GM19395 (cell line): ENCODE results near the gene DUS1L.

Experiments used
- ATAC-seq: cut with Tn5 transposase; IDR thresholded peaks from one replicate; pipeline ENCODE4 v1.9.1; 2021; ENCODE audit warnings: mild to moderate bottlenecking, moderate library complexity; ENCODE audit not compliant: unreplicated experiment

The DUS1L gene

DNA sequence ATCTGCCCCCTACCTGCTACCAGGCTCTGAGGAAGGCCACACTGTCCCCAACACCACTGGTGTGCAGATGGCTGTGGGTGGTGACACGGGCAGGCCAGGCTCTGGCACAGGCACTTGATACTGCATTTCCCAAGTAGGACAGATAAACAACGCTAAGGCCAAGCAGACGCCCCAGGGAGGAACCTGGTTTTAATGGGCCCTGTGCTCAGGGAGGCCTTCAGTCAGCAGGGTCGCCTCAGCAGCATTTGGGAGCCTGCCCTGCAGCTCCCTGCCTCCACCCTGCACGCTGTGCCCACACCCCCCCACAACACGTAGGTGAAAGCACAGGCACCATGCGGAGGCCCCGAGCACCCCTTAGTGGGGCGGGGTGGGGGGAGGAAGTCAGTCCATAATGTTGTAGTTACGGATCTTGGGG lies 35.7 kb upstream of the DUS1L start:
- no peak for ATAC-seq

DNA sequence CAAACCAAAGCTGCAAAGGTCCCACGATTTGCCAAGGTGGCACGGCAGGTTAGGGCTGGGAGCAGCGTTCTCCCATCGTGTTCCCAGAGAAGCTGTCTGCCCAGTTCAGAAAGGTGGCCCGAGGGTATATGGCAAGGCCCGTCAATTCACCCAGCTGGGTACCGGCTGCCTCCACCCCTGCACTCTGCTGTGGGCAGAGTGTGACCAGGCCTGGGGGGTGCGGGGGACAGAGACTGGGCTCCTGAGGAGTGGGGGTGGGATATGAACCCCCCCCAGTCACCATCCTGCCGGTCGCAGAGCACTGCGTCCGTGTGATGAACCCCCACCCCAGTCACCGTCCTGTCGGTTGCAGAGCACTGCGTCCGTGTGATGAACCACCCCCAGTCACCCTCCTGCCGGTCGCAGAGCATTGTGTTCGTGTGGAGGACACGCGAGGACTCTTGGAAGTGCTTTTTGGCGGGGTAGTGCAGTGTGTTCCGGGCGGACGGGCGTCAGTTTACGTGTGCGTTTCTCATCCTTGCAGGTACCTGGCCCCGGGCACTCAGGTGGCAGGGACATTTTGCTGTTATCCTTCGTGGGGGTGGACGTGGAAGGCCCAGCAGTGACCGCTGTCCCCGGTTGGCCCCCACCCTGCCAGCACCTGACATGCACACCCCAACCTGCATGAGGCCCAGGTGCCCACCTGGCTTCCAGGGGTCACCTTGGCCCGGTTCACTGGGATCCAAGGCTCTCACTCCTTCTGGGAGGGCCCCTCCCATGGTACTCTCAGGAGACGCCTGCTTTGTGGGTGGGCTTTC lies 35.1 kb upstream of the DUS1L start:
- no peak for ATAC-seq

DNA sequence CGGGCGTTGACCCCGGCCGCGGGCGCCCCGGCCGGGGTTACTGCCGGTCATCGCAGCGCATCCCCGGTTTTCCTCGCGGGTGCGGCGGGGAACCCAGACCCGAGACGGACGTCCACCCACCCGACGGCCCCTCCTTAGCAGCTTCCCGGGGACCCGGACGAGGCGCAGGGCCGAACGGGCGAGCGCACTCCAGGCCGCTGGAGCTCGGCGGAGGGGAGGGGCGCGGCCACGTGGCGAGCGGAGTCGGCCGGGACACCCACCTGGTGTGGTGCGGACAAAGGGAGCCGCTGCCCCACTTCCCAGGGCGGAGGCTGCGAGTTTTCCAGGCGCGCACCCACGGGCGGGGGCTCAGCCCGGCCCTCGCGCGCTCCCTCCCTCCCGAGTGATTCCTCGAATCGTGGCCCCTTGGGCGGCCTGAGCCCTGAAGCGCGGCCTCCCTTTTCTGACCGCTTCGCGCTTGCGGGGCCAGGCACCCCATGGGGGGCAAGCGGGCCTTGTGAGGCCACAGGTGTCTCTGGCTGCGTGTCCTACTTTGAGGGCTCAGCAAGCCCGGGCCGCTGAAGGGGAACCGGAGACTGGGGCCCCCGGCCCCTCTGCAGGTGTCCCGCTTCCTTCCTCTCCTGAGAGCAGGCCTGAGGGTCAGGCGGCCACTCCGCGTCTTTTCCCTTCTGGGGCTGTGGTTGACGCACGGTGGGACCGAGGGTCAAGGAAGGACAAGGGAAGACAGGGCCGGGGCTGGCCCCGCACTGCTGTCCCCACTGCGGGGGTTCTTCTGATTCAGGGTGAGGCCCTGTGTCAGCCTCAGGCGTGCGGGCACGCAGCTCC lies 33.5 kb upstream of the DUS1L start:
- ATAC-seq: peak; percentile 18

DNA sequence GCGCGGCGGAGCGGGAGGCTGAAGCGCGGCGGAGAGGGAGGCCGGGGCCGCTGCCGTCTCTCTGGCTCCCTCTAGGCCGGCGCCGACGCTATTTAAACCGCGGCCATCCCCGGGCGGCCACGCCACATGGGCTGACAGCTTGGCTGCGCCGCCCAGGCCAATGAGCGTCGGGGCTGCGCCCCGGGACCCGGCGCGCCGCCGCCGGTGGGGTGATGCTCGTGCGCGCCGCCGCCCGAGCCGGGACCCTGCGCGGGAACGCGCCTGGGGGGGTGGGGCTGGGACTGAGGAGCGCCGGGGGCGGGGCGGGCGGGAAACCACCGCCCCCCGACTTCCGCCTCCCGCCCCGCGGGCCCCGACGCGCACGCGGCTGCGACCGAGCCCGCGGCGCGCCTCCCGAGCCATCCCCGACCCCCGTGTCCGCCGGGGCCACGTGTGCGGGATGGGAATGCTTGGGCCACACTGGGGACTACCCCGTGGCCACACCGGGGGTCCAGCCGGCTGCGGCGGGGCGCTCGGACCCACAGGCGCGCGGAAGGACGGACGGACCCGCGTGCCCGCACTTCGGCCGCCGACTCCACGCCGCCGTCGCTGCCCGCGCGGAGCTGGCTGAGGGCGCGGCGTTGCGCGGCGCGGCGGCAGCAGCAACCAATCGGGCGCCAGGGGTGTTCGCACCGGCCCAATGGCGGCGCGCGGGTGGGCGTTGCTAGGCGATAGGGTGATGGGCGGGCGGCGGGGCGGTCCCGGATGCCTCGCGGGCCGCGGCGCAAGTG lies 32.8 kb upstream of the DUS1L start, which contains the start of gene FASN:
Gene FASN, minus strand, starts transcription at position 68 of the 770 bp plus-strand sequence. CDS start 1,791 bp downstream, outside the sequence.
- peak; percentile 69 for ATAC-seq

DNA sequence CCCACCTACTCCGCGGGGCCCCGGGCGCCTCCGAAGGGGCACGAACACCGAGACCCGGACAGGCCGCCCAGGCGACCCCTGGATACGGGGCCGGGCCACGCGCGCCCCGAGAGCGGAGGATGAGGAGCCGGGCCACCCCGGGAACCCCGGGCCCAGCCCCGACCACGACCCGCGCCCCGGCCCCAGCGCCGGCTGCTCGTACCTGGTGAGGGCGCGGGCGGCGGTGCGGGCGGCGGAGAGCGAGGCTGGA lies 32.2 kb upstream of the DUS1L start:
- ATAC-seq: no peak

DNA sequence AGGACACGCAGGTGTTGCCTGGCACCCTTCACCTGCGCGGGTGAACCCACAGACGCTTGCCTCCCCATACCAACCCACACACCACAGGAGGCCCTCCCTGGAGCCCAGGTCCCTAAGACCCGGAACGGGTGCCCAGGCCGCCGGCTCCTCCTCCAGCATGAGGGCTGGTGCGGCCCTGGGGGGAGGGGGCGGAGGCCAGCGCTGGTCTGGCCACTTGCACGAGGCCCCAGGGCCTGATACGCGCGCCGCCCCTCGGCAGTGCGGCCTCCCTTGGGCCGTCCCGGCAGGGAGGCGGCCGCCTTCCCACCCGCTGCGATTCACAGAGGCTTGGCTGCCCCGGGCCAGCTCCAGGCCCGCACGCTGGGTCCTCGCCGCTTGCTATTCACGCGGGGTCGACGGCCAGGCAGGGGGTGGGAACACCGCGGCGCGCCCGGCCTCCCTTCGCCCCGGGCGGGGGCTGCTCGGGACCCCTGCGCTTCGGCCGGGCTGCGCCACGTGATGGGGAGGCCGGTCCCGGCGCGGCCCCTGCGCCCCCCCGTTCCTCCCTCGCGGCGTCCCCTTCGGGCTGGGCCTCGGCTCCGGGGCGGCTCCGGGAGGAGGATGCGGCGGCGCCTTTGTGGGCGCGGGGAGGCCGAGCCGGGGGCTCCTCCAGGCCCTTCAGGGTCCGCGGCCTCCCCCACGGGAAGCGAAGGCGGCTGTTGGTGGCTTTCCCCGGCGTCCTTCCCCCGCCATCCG lies 31.7 kb upstream of the DUS1L start:
- no peak for ATAC-seq

DNA sequence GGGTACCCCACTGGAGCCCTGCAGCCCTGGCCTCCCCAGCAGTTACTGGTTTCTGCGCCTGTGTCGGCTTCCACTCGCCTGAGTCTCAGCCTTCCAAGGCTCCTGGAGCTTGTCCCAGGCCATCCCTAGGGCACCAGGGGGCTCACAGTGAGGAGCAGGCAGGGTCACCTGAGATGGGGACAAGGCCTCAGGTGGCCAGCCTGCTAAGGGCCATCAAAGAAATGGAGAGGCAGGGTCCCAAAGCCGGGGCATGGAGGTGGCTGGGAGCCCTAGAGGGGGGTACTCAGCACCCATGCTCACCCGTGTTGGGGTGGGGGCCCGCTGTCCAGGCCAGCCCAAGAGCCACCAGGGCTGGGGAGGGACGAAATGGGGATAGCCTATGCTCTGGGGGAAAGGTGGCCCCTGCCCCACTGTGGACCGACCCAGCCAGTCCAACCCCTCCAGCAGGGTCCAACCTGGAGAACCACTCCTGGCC lies 31.1 kb upstream of the DUS1L start:
- no peak for ATAC-seq

DNA sequence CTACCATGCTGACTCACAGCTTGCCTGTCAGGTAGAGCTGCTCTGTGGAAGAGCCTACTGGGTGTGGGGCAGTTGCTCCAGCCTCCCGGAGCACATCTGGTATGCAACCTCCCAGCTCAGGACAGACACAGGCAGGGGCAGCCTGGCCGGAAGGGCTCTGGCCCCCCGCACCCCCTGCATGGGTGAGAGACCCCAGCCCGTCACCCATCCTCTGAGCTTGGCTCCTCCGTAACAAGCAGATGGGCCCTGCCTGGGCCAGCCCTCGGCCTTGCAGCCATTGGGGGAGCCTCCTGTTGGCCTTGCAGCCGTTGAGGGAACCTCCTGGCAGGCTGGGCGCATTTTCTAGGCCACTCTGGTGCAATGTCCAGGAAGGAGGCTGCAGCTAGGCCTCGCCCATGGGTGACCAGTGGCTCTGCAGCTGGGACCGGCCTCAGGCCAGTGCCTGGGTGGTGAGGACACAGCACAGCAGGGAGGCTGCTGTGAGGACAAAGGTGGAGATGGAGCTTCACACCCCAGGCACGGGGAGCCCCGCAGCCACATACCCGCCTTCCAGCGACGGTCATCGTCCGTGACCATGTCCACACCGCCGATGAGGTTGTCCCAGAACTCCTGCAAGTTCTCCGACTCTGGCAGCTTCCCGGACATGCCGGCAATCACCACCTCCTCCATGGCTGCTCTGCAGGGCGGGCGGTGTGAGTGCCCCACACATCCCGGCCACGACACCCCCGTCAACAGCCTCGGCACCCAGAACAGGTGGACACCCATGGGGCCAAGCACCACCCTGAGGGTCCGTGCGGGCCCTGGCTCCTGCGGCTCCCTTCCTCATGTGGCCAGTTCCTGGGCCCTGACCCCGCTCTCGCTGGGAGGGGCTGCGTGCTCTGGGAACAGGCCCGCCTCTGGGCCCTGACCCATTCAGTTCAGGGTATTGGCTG lies 30.4 kb upstream of the DUS1L start:
- no peak for ATAC-seq

DNA sequence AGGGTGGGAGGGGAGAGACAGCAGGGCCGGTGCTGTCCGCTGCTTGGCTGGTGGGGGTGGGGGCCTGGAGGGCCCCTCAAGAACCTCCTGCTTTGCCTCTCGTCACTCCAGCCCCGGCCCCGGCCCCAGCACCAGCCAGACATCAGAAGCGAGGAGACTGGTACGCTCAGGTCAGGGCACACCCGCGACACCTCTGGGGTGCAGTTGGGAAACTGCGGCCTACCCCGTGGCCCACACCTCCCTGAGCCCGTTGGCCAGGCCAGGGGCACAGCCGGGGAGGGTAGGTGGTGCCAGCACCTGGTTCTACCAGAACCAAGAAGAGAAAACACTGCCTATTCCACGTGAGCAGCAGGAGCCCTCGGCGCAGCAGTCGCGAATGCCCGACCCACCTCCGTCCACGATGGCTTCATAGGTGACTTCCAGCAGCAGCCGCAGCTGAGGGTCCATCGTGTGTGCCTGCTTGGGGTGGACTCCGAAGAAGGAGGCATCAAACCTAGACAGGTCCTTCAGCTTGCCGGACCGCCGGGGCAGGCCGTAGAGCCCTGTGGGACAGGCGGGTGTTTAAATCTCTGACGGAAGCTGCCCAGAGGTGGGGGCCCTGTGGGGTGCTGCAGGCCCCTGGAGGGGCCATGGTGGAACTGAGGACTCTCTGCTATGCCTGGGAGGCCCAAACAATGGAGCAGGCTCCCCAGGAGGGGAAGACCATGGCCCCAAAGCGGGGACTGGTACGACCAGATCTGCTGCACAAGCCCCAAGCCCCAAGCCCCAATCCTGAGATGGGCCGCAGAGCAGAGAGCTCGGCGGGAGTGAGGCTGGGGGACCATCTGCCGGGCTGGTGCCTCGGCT lies 29.6 kb upstream of the DUS1L start:
- ATAC-seq: no peak

DNA sequence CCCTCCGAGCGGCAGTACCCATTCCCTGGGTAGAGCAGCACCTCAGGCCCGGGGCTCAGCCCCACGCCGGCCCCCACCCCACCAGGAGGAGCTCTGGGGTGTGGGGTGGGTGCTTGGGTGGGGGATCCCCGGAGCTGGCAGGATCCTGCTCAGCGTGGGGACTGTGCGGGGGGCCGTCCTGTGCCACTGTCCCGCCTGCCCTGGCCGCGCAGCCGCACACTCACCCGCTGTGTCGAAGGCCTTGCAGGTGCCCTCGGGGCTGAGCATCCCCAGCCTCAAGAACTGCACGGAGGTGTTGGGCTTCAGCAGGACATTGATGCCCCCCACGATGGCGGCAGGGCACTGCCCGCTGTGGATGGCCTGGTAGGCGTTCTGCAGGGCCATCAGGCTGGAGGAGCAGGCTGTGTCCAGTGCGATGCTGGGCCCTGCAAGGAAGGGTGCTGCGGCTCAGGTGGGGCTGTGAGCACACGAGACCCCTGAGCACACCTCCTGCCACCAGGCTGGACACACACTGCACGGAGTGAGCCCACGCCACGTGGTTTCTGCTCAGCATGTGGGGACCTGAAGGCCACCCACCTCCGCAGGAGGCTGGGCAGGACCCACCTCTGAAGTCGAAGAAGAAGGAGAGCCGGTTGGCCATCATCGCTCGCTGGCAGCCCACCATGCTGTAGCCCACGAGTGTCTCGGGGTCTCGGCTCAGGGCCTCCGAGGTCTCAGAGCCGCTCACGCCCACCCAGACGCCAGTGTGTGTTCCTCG lies 27.6 kb upstream of the DUS1L start:
- no peak for ATAC-seq

DNA sequence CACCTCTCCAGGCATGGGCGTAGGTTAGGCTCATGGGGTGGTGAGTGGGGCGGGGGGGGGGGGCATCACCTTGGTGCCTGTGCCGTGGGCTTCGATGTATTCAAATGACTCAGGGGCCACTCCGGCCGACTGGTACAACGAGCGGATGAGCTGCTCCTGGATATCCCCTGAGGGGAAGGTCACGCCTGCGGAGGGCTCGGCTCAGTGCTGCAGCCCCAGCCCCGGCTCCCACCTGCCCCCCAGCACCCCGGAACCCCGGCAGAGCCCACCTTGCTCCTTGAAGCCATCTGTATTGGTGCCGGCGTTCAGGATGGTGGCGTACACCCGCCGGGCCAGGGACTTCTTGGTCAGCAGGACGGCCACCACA lies 27.0 kb upstream of the DUS1L start:
- no peak for ATAC-seq

DNA sequence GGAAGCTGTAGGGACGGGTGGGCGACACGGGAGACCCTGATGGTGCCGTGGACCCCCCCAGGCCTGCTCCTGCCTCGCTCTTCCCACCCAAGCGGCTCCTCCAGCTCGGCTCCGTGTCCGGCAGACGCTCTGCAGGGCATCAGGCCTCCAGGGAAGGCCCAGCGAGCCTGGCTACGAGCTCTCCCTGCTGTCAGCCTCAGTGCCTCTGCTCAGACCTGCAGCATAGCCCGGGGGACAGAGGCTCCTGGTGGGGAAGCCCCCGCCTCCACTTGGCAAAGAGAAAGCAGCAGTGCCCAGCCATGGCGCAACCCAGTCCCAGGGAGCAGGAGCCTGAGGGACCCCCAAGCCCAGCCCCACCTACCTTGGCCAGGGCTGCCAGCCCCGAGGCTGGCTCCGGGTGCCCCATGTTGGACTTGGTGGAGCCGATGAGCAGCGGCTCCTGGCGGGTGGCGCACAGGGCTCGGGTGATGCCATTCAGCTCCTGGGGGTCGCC lies 26.5 kb upstream of the DUS1L start:
- no peak for ATAC-seq

DNA sequence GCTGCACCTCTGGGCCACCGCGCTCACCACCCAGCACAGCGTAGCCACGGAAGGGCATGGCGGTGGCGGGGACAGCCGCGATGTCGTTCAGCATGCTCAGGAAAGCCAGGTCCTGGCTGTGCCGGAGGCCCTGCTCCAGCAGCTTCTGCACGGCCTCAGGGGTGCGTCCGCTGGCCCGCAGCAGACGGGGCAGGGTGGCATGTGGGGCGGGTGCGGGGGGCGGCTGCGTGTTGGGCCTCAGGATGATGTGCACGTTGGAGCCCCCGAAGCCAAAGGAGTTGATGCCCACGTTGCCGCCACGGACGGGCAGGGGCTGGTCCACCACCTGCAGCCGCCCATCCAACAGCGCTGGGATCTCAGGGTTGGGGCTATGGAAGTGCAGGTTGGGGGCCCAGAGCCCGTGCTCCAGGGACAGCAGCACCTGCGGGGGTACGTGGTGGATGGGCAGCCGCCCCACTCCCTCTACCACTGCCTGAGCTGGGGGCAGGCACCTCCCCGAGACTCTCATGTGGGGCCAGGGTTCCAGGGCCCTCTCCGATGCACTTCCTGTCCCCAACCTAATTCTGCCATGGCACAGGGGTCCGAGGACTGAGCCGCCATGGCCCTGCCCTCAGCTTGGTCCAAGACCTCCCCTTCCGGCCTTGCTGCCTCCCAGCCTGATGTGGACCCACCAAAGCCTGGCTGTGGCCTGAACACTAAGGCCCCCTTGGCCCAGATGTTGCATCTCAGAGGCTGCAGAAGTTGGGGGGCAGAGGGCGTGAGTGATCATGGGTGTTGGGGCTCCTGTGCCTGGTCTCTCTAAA lies 25.9 kb upstream of the DUS1L start:
- no peak for ATAC-seq

DNA sequence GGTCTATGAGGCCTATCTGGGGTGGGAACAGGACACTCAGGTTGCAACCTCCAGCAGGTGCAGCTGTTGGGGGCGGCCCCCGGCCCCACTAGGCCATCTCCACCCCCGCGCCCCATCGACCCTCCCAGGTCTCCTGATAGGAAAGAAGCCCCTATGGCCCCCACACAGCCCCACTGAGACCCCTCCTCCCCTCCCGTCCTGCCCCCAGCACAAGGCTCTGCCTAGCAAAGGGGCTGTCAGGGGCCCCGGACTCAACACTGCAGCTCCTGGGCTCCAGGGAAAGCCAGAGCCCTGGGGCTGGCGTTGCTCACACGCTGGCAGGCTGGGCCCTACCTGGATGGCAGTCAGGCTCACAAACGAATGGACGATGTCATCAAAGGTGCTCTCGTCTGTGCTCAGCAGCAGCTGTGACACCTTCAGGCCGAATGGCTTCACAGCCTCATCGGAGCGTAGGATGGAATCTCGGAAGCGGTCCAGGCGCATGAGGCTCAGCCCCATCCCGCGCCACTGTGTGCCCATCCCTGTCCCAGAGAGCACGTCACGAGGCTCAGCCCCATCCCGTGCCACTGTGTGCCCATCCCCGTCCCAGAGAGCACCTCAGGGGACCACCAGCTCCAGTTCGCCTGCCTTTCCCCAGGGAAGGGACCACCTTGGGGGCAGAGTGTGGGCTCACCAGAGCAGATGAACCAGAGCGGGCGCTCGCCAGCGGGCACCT lies 25.1 kb upstream of the DUS1L start:
- no peak for ATAC-seq

DNA sequence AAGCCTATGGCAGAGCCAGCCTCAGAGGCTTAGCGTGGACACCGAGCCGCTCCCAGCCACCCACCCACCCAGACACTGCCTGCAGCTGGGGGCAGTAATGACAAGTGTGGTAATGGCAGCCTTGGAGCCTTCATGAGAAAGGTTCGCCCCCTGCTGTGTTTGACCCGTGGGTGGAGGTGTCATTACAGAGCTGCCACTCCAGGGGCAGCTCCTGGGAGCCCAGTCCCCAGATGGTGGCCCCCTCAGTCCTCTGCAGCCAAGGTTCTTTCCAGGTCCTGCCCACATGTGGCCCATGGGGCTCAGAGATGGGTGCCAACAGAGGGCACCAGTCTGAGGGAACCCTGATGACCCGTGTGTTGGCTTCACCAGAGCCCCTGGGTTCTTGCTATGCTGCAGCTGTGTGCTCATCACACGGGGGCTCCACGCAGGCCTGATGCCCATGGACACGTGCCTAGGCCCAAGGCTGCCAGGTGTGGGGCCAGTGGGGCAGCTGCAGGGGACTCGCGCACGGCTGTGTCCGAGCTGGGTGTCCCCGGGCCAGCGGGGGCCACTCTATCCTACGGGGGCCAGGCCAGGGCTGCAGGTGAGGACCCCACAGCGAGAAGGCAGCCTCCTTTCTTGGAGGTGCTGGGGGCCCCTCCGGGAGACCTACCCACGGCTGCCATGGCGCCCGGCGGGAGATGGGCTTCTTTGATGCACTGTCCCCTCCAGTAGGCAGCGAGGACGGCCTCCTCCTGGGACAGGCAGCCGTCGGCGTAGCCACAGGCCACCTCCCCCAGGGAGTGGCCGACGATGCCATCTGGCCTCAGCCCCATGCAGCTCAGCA lies 24.3 kb upstream of the DUS1L start:
- no peak for ATAC-seq
